ENCODE measurements around the gene SLC30A7.
A peak's percentile ranks its signal among the peaks of the same experiment; 100 is the strongest.
"Not testable (repeated sequence)": the region's sequence is repeated elsewhere in the genome, so short reads cannot be mapped to it uniquely, and the experiment has no call there.

The SLC30A7 gene

GRCh38 chr1:100891380-100891779, 4.5 kb upstream of the SLC30A7 start:
- DNase-seq = no peak

GRCh38 chr1:100892554-100892953, 3.3 kb upstream of the SLC30A7 start:
- no peak for DNase-seq

GRCh38 chr1:100893718-100894117, 2.2 kb upstream of the SLC30A7 start:
- DNase-seq = no peak

DNA sequence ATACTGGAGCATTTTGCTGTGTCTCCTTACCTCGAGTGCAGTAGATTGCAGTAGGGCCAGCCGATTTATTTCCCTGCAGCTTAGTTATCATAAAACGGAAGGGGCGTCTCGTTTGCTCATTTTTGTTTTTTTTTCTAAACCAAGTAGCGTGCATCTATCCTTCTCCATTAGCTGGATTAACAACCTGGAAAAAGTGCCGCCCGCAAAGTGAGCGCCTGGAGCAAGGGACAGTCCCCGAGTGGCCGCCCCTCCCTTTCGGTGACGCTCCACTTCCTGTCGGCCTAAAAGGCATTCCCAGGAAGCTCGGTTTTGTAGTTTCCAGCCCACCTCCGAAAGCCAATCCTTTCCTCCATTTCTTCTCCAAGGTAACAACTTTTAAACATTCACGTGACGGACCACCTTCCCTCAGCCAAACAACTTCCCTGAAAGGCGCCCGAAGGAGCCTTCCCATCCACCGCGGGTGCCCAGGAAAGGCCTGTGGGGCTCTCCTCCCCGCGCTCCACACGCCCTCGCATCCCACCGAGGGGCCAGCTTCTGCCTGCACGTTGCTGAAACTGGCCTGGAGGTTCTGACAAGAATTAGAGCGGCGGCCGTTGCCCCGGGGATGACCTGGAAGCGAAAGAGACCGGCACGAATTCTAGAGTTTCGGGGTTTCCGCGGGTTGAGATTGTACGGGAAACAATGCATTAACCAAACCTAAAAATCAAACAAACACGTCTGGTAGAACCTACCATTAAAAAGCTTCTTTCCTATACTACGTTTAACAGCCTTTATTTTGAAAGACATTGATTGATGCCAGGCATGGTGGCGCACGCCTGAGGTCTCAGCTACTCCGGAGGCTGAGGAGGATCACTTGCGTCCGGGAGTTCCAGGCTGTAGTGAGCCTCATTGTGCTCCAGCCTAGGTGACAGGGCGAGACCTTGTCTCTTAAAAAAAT, 1.0 kb upstream of the SLC30A7 start, which contains the start of gene EXTL2:
Gene EXTL2, minus strand, starts transcription at position 240 of the 937 bp plus-strand sequence. CDS start 6,085 bp downstream, outside the sequence.
- peak; percentile 27 to 54 (median 45) for DNase-seq

DNA sequence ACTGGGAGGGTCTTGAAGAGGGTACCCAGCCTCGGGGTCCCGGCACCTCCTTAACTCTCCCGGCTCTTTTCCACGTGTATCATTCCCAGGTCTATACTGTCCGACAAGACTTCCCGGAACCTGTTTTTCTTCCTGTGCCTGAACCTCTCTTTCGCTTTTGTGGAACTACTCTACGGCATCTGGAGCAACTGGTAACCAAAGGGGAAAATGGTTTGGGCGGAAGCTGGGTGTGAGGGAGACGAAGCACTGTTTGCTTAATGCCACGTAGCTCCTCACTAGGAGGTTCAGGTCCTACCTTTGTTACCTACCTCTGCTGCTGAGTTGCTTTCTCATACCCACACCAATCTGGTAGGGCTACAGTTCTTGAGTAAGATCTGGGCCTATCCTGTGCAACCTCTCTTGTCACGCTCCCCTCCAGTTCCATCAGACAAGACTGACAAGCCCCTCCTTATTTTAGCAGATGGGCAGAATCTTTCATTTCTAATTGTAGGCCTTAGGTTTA, 642 bp downstream of the SLC30A7 start:
- peak in 4 of 5 experiments; percentile 18 to 95 (median 61) for DNase-seq

- peak in 1 of 5 experiments; percentile 17 for DNase-seq
Measured at GRCh38 chr1:100902365-100902764, 6.5 kb downstream of the SLC30A7 start.

GRCh38 chr1:100903777-100904176, 7.9 kb downstream of the SLC30A7 start:
- no peak for DNase-seq

DNA sequence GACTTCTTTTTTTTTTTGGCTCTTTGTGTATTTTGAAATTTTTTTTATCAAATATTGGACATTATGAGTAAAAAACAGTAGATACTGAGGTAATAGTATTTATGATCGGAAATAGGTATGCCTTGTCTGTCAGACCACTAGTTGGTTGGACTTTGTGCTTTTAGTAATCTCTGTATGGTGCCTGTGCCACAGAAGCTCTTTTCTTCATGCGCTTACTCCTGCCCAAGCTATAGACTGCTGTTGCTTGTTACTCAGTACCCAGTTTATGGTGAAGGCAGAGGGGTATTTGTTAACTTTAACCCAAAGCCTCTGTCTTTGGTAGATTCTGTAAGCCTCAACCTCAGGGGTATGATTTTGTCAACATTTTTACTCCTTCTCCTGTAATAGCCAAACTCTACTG, 8.6 kb downstream of the SLC30A7 start:
- no peak for DNase-seq

GRCh38 chr1:100905181-100905580, 9.3 kb downstream of the SLC30A7 start:
- no peak for DNase-seq

DNA sequence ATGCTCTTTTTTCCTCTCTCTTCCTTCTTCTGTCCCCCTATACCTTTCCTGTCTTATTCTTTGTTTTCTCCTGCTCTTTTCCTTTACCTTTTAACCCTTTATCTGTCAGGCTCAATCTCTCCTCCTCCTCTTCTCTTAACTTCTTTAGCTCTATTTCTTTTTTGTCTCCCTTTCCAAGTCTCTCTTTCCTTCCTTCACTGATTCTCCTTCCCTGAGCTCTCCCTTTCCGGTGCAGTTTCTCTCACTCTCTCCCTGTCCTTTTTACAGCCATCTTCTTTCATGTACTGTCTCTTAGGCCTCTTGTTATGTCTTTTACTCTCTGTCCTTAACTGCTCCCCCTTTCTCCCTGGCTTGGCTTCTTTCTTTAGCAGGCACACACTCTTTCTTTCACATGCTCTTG, 12.0 kb downstream of the SLC30A7 start:
- no peak for DNase-seq

DNA sequence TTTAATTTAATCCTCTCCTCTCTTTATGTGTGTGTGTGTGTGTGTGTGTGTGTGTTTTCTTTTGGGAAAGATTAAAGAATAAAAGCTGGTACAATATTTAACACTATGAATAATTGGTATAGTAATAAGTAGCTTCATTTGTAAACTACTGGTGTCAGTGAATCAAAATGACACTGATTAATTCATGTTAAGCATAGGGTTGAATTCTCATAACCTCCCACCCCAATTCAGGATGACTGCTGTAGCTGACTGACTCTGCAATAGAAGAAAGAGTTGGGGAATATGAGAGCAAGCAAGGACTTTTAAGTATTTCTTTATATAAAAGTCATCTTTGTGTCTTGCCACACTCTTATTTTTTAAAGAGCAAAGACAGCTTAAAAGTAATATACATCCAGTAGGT, 13.1 kb downstream of the SLC30A7 start:
- DNase-seq = no peak

GRCh38 chr1:100912019-100912418, 16.1 kb downstream of the SLC30A7 start:
- DNase-seq = no peak

GRCh38 chr1:100921110-100921706, 25.3 kb downstream of the SLC30A7 start:
- DNase-seq = peak in 2 of 5 experiments; percentile 24 to 53

- peak in 1 of 5 experiments; percentile 44 for DNase-seq
Measured at GRCh38 chr1:100924212-100924611, 28.3 kb downstream of the SLC30A7 start.

GRCh38 chr1:100924991-100925390, 29.1 kb downstream of the SLC30A7 start:
- DNase-seq = peak in 1 of 5 experiments; percentile 66

DNA sequence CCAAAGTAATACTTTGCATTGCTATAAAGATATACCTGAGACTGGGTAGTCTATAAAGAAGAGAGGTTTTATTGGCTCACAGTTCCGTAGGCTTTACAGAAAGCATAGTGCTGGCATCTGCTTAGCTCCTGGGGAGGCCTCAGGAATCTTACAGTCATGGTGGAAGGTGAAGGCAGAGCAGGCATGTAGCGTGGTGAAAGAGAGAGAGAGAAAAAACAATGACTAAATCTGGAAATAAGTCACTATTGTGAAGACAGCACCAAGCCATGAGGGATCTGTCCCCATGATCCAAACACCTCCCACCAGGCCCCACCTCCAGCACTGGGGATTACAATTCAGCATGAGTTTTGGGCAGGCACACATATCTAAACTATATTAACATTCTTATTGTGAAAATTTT, 30.4 kb downstream of the SLC30A7 start:
- DNase-seq = no peak

DNA sequence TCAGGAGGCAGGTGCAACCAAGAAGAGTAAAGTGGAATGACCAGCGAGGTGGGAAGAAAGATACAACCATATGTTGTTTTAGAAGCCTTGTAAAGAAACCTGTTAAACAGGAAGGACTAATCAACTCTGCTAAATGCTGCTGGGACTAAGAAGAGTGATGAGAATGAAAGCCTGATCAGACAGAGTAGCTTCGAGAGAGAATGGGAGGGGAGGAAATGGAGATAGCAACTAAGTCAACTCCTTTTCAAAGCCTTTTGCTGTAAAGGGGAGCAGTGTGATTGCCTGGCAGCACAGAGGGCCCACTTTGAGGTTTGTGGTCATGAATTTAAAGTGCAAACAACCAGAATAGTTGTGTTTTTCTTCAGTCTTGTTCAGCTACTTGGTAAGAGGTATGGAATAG, 31.4 kb downstream of the SLC30A7 start:
- peak in 3 of 5 experiments; percentile 31 to 93 (median 64) for DNase-seq

DNA sequence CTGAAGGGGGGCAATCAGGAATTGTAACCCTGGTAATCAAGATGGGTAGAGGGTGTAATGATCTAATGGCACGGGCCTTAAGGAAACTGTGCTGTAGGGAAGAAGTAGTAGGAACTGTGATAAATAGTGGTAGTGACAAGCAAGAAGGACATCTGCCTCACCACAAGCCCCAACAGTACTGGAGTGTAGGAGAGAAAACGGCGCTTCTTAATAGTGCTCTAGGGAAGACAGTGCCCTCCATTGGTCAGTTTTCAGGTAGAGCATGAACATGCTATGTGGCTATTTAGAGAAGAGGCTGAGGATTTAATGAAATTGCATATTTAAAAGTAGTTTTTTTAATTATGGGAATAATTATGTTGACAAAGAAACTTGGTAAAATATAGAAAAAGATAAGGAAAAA, 32.2 kb downstream of the SLC30A7 start:
- DNase-seq = peak in 1 of 5 experiments; percentile 39

GRCh38 chr1:100930494-100930893, 34.6 kb downstream of the SLC30A7 start:
- DNase-seq = peak in 1 of 5 experiments; percentile 46

DNA sequence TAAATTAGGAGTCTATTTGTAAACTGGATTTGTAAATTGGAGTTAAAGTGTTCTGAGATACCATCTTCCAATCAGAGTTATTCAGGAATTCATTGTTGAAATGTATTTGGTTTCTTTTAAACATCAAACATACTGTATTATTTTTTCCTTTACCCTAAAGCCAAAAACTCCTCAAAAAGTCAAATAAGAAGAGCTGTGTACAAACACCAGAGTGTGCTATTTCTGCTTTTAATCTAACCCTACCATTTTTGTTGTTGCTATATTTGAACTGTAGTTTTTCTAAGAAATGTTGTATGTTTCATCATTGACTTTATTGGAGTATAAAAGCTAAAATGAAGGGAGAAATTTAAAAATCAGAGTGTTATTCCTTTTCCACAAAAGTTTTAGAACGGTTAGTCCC, 35.8 kb downstream of the SLC30A7 start:
- no peak for DNase-seq

DNA sequence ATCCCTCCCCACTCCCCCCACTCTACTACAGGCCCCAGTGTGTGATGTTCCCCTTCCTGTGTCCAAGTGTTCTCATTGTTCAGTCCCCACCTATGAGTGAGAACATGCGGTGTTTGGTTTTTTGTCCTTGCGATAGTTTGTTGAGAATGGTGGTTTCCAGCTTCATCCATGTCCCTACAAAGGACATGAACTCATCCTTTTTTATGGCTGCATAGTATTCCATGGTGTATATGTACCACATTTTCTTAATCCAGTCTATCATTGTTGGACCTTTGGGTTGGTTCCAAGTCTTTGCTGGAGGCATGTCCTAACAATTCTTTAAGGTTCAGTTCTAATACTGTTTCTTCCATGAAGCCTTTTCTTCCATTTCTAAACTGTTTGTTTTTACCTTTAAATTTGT, 37.7 kb downstream of the SLC30A7 start:
- not testable (repeated sequence) for DNase-seq

DNA sequence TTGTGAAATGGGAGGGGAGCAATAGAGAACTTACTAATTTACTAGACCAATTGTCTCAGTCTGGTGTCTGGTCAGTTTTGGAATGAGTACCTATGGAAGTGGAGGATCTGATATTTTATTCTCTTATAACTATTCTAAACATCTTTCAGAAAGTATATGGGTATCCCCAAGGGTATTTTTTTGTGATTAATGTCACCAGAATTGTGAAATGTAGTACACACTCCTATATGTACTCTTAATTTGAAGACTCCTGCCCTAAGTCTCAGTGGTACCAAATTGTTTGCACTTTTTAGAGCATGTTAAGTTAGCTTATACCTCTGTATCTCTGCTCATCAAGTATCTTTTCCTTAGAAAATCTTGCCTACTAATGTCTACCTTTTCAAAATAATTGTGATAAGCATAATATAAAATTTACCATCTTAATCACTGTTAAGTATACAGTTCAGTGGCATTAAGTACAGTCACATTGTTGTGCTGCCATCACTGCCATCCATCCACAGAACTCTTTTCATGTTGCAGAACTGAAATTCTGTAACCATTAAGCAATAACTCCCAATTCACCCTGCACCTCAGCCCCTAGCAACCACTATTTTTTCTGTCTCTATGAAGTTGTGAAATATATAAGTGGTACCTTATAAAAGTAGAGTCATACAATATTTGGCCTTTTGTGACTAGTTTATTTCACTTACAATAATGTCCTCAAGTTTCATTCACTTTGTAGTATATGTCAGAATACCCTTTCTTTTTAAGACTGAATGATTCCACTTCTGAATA, 40.5 kb downstream of the SLC30A7 start:
- DNase-seq = no peak

GRCh38 chr1:100941098-100941527, 45.2 kb downstream of the SLC30A7 start:
- peak in 1 of 5 experiments; percentile 59 for DNase-seq
